ENCODE results near the gene MAN2A2.

- TF ChIP-seq CTCF (conservative IDR thresholded peaks at IDR 0.05 in 1 of 2, IDR thresholded peaks at IDR 0.05 in 1 of 2; ENCODE audit: low read depth in 1 of 2, low read length in 2 of 2) (no peak), EZH2 (IDR thresholded peaks at IDR 0.05; ENCODE audit: low read length, missing control alignments) (no peak)
Observed at GRCh38 chr15:90871139-90871715, 31.9 kb upstream of the MAN2A2 start.
